Mesenchymal stem cell (in vitro differentiated cells and primary cell): Measurements from ENCODE around the gene RNF103.
A peak's percentile ranks its signal among the peaks of the same experiment; 100 is the strongest.

Source experiments
- DNase-seq: peaks from one replicate; pipeline ENCODE4 v3.0.0-alpha.2; 2013
- H2AFZ ChIP-seq: one replicate; pipeline ENCODE4 v1.6.1; 2013; ENCODE audit warnings: low read depth, mild to moderate bottlenecking, control low read depth, inconsistent platforms, low read length, moderate library complexity
- H2AK5ac ChIP-seq: 2 replicates; pipeline ENCODE4 v1.6.1; 2013; ENCODE audit warnings: low read length, moderate library complexity, mild to moderate bottlenecking, inconsistent platforms; ENCODE audit not compliant: severe bottlenecking
- H2BK120ac ChIP-seq: one replicate; pipeline ENCODE4 v1.6.1; 2013; ENCODE audit warnings: low read depth, mild to moderate bottlenecking, inconsistent platforms, low read length, moderate library complexity
- H2BK12ac ChIP-seq, 2 experiments: one replicate each; pipeline ENCODE4 v1.6.1; 2013; ENCODE audit warnings: inconsistent platforms in 2 of 2, low read length in 2 of 2, mild to moderate bottlenecking in 2 of 2, moderate library complexity in 2 of 2, control low read depth in 1 of 2
- H2BK15ac ChIP-seq: one replicate; pipeline ENCODE4 v1.6.1; 2013; ENCODE audit warnings: mild to moderate bottlenecking, low read depth, inconsistent platforms; ENCODE audit not compliant: poor library complexity, severe bottlenecking
- H2BK5ac ChIP-seq: 2 replicates; pipeline ENCODE4 v1.6.1; 2013; ENCODE audit warnings: low read depth, mild to moderate bottlenecking, low read length, control low read depth, inconsistent platforms; ENCODE audit not compliant: poor library complexity, severe bottlenecking
- H3K14ac ChIP-seq, 2 experiments: one replicate each; pipeline ENCODE4 v1.6.1; 2013; ENCODE audit warnings: inconsistent platforms in 2 of 2, low read length in 2 of 2, control low read depth in 1 of 2, mild to moderate bottlenecking in 1 of 2, moderate library complexity in 1 of 2
- H3K18ac ChIP-seq, 2 experiments: one replicate each; pipeline ENCODE4 v1.6.1; 2013; ENCODE audit warnings: inconsistent platforms in 2 of 2, low read length in 2 of 2, control low read depth in 1 of 2, low read depth in 1 of 2, mild to moderate bottlenecking in 1 of 2
- H3K23ac ChIP-seq, 2 experiments: one replicate each; pipeline ENCODE4 v1.6.1; 2013; ENCODE audit warnings: inconsistent platforms in 2 of 2, low read length in 2 of 2, mild to moderate bottlenecking in 2 of 2, moderate library complexity in 2 of 2, control low read depth in 1 of 2
- H3K27ac ChIP-seq: 2 replicates; pipeline ENCODE4 v1.5.1; 2013; ENCODE audit warnings: mild to moderate bottlenecking, moderate library complexity, low read length, control low read depth, inconsistent platforms; ENCODE audit not compliant: poor library complexity, severe bottlenecking
- H3K27me3 ChIP-seq, 2 experiments: 2 replicates each; pipeline versions ENCODE4 v1.6.1 to v1.7.0; 2013; ENCODE audit warnings: low read length in 2 of 2, mild to moderate bottlenecking in 2 of 2, moderate library complexity in 2 of 2, control low read depth in 1 of 2, inconsistent platforms in 1 of 2; ENCODE audit not compliant: control insufficient read depth in 1 of 2, insufficient read depth in 1 of 2
- H3K36me3 ChIP-seq, 2 experiments: 2 replicates each; pipeline versions ENCODE4 v1.6.1 to v1.7.0; 2013; ENCODE audit warnings: low read length in 2 of 2, control low read depth in 1 of 2, inconsistent platforms in 1 of 2, low read depth in 1 of 2, mild to moderate bottlenecking in 1 of 2; ENCODE audit not compliant: insufficient read depth in 2 of 2, control insufficient read depth in 1 of 2
- H3K4ac ChIP-seq, 2 experiments: one replicate each; pipeline ENCODE4 v1.6.1; 2013; ENCODE audit warnings: inconsistent platforms in 2 of 2, low read length in 2 of 2, mild to moderate bottlenecking in 2 of 2, moderate library complexity in 2 of 2, control low read depth in 1 of 2, low read depth in 1 of 2
- H3K4me1 ChIP-seq: 2 replicates; pipeline ENCODE4 v1.6.1; 2013; ENCODE audit warnings: low read depth, low read length, control low read depth; ENCODE audit not compliant: control insufficient read depth, insufficient read depth
- H3K4me2 ChIP-seq: 2 replicates; pipeline ENCODE4 v1.6.1; 2013; ENCODE audit warnings: low read length, mild to moderate bottlenecking, inconsistent platforms; ENCODE audit not compliant: poor library complexity, severe bottlenecking
- H3K4me3 ChIP-seq, 2 experiments: 2 replicates each; pipeline versions ENCODE4 v1.5.1 to v1.7.0; 2013; ENCODE audit warnings: low read length in 2 of 2, mild to moderate bottlenecking in 2 of 2, control low read depth in 1 of 2, low read depth in 1 of 2; ENCODE audit not compliant: insufficient read depth in 1 of 2
- H3K79me1 ChIP-seq: replicated peaks from 2 replicates; pipeline ENCODE4 v1.6.1; 2013; ENCODE audit warnings: mild to moderate bottlenecking, control low read depth, low read length, inconsistent platforms; ENCODE audit not compliant: poor library complexity, severe bottlenecking
- H3K9ac ChIP-seq: 2 replicates; pipeline ENCODE4 v1.7.0; 2013; ENCODE audit warnings: mild to moderate bottlenecking, low read length, moderate library complexity
- H3K9me3 ChIP-seq: 2 replicates; pipeline ENCODE4 v1.7.0; 2013; ENCODE audit warnings: mild to moderate bottlenecking, low read length; ENCODE audit not compliant: control insufficient read depth
- H4K8ac ChIP-seq: one replicate; pipeline ENCODE4 v1.6.1; 2013; ENCODE audit warnings: inconsistent platforms, mild to moderate bottlenecking, low read length, moderate library complexity
- H4K91ac ChIP-seq: one replicate; pipeline ENCODE4 v1.6.1; 2013; ENCODE audit warnings: mild to moderate bottlenecking, low read length, inconsistent platforms
- WGBS: methylation state at CpG from one replicate; pipeline ENCODE4 v1.1.7; 2013; ENCODE audit warnings: mixed read lengths; 5-methylcytosine and 5-hydroxymethylcytosine counted together

Gene RNF103

DNA sequence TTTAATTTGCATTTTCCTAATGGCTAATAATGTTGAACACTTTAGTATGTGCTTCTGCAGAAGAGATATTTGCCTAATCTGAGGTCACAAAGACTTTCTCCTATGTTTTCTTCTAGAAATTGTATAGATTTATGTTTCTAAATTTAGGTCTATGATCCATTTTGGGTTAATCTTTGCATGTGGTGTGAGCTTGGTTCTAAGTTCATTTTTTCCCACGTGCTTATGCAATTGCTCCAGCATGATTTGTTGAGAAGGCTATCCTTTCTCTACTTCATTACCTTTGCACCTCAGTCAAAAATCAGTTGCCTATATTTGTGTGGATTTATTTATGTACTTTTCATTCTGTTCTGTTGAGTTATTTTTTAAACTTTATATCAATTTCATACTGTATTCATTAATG lies 15.0 kb upstream of the RNF103 start:
- Histone ChIP-seq H4K8ac (no peak overlapping the region), H2AFZ (no peak overlapping the region), H3K9me3 (peaks cover 9% of the 10 kb centered on the region), H3K4me2 (no peak overlapping the region), H3K23ac (no peak overlapping the region), H3K27ac (no peak overlapping the region), H3K36me3 (no peaks in the 10 kb centered on the region), H3K4me1 (no peaks in the 10 kb centered on the region), H2BK12ac (no peak overlapping the region), H3K14ac (no peak overlapping the region), H4K91ac (no peak overlapping the region), H2BK15ac (no peak overlapping the region), H3K9ac (no peak overlapping the region), H3K18ac (no peak overlapping the region), H3K4ac (no peak overlapping the region), H2BK5ac (no peak overlapping the region), H3K27me3 (no peaks in the 10 kb centered on the region), H2BK120ac (no peak overlapping the region), H3K79me1 (no peaks in the 10 kb centered on the region), H3K4me3 (no peak overlapping the region), H2AK5ac (no peak overlapping the region)
- WGBS = no CpG with 5 or more reads among the region's 1 CpG
- DNase-seq = no peak

DNA sequence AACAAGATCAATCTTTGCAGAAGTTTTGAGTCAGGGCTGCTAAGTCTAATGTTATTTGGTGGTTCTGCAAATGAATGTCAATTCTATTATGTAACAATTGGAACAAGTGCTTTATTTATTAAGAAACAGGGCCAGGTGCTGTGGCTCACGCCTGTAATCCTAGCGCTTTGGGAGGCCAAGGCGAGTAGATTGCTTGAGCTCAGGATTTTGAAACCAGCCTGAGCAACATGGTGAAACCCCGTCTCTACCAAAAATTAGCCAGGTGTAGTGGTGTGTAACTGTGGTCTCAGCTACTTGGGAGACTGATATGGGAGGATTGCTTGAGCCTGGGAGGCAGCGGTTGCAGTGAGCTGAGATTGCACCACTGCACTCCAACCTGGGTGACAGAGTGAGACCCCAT lies 13.2 kb upstream of the RNF103 start:
- Histone ChIP-seq H3K36me3 (no peaks in the 10 kb centered on the region), H2AFZ (no peak overlapping the region), H3K9ac (no peak overlapping the region), H2BK120ac (no peak overlapping the region), H3K4me1 (no peaks in the 10 kb centered on the region), H3K9me3 (peaks cover 9% of the 10 kb centered on the region), H4K8ac (no peak overlapping the region), H2BK5ac (no peak overlapping the region), H3K79me1 (no peaks in the 10 kb centered on the region), H3K23ac (no peak overlapping the region), H3K4me3 (no peak overlapping the region), H3K4me2 (no peak overlapping the region), H2AK5ac (no peak overlapping the region), H2BK12ac (no peak overlapping the region), H4K91ac (no peak overlapping the region), H3K27ac (no peak overlapping the region), H3K14ac (no peak overlapping the region), H2BK15ac (no peak overlapping the region), H3K4ac (no peak overlapping the region), H3K18ac (no peak overlapping the region), H3K27me3 (no peaks in the 10 kb centered on the region)
- DNase-seq = no peak
- 91% methylated on average over 4 of the region's 5 CpGs for WGBS

- peak; percentile 20 for DNase-seq
- no peaks in the 10 kb centered on the region for H3K9me3 ChIP-seq
- no peak overlapping the region for H3K9ac ChIP-seq
- H2AFZ ChIP-seq = no peak overlapping the region
- H3K4me3 ChIP-seq = no peak overlapping the region
- H3K18ac ChIP-seq = peak overlapping the region in 1 of 2 experiments; percentile 34
- H2BK12ac ChIP-seq = no peak overlapping the region
- no peaks in the 10 kb centered on the region for H3K4me1 ChIP-seq
- H4K91ac ChIP-seq = no peak overlapping the region
- H2AK5ac ChIP-seq = no peak overlapping the region
- WGBS = 91% methylated on average over 5 of the region's 6 CpGs
- H2BK15ac ChIP-seq = no peak overlapping the region
- no peak overlapping the region for H3K4me2 ChIP-seq
- H4K8ac ChIP-seq = no peak overlapping the region
- no peaks in the 10 kb centered on the region for H3K79me1 ChIP-seq
- H3K36me3 ChIP-seq = no peaks in the 10 kb centered on the region
- no peak overlapping the region for H3K27ac ChIP-seq
- no peaks in the 10 kb centered on the region for H3K27me3 ChIP-seq
- H2BK120ac ChIP-seq = no peak overlapping the region
- no peak overlapping the region for H3K23ac ChIP-seq
- H3K14ac ChIP-seq = no peak overlapping the region
- H3K4ac ChIP-seq = no peak overlapping the region
- no peak overlapping the region for H2BK5ac ChIP-seq
These were observed 10.7 kb upstream of the RNF103 start for GRCh38 chr2:86634352-86634751.

- Histone ChIP-seq H2BK12ac (no peak overlapping the region), H3K4ac (no peak overlapping the region), H4K91ac (no peak overlapping the region), H3K9ac (no peak overlapping the region), H2BK120ac (no peak overlapping the region), H3K23ac (no peak overlapping the region), H3K18ac (no peak overlapping the region), H3K27me3 (no peaks in the 10 kb centered on the region), H4K8ac (no peak overlapping the region), H3K36me3 (no peaks in the 10 kb centered on the region), H3K27ac (no peak overlapping the region), H3K79me1 (no peaks in the 10 kb centered on the region), H3K4me1 (peaks cover under 1% of the 10 kb centered on the region), H3K9me3 (no peaks in the 10 kb centered on the region), H3K4me2 (no peak overlapping the region), H3K14ac (no peak overlapping the region), H3K4me3 (no peak overlapping the region), H2BK15ac (no peak overlapping the region), H2AFZ (no peak overlapping the region), H2AK5ac (no peak overlapping the region), H2BK5ac (no peak overlapping the region)
- 94% methylated on average over 4 of the region's 5 CpGs for WGBS
- no peak for DNase-seq
These were observed 9.5 kb upstream of the RNF103 start for GRCh38 chr2:86633155-86633651.
